ENCODE measurements around the gene TMEM108.

Gene TMEM108

DNA sequence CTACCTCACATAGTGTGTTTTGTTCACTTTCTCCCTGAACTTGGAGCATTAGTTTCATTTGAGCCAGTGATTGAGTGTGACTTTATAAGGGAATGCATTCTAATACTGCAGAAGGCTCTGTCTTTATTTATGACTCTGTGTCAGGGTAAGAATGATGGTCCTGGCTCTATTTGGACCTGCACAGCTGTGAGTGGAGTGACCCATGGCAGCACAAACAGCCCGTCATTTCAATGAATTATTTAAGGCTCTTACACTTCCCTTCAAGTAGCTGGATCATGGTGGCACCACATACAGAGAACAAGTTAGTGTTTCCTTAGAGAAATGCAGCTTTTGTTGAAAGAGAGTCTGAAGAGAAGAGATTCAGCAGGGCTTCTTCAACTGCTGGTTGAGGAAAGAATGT lies 16.4 kb downstream of the TMEM108 start:
- DNase-seq (ENCODE audit: low spot score): no peak

DNA sequence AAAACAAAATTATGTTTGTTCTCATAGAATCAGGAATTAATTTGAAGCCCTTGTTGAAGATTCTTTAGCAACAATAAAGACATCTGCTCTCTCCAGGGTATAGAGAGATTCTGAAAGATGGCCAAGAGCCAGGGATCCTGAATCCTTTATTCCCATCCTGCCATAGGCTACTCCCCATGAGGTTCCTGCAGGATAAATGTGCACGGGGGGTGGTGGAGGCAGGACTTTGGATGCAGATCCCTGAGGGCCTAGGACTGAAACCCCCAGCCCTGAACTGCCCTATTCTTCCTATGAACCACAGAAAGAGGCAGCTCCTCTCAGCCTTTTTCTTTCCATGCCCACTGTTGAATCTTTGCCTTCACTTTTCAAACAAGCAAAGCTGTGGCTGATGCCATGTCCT lies 17.1 kb downstream of the TMEM108 start:
- no peak for DNase-seq (ENCODE audit: low spot score)

DNA sequence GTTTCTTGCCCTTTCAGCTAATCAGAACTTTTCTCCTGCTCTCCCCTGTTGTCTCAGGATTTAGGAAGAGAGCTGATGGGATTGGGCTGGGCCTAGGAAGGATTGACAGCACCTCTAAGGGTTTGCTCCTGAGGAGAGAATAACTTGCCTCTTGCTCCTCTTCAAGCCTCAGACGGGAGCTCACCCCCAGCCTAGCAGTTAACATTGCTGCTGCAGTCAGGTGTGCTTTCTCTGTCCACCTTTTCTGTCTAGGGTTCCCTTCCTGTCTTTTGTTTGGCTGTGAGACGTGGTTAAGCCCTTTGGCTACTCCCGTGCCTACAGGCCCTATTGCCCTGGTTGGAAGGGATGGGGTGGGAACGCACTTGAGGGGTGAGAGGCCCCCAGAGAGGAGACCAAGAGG lies 20.1 kb downstream of the TMEM108 start:
- DNase-seq (ENCODE audit: low spot score): no peak

DNA sequence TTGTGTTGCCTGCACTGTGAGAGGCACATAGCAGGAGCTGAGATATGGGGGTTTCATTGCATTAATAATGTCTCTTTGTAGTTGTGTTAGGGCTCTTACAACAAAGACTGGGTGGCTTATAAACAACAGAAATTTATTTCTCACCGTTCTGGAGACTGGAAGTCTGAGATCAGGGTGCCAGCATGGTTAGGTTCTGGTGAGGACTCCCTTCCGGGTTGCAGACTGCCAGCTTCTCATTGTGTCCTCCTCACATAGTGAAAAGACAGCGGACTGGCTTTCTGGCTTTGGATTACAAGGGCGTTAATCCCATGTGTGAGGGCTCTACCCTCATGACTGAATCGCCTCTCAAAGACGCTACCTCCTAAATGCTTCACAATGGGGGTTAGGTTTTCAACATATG lies 20.6 kb downstream of the TMEM108 start:
- no peak for DNase-seq (ENCODE audit: low spot score)

DNA sequence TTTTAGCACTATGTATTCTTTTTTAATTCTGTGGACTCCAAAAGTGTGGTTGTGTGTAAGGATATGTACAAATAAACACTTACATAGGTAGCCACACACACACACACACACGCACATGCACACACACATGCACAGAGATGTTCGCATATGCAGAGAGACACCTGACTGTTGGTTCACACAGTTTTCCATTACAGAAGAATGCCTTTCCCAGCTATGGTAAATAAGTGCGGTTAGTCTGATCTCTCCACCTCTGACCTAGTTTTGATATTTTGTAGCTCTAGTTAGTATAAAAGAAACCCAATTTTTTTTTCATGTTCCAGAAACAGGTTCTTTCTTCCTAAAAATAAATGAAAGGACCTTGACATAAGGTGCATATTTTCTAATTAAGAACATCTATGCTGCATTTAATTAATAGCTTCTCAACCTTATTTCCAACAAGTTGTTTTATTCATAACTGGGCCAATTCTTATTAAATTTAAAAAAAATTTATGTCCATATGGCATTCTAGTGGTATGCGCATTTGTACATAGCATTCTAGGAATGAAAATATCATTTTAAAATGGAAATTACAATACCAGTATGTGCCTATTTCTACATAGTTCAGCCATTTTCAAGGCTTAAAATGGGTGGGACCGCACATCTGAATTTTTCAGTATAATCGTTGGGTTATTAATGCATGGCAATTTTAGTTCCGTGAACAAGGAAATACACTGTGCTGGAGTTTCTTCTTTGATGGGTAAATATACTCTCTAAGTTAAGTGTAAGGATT lies 27.2 kb downstream of the TMEM108 start:
- DNase-seq (ENCODE audit: low spot score): no peak

DNA sequence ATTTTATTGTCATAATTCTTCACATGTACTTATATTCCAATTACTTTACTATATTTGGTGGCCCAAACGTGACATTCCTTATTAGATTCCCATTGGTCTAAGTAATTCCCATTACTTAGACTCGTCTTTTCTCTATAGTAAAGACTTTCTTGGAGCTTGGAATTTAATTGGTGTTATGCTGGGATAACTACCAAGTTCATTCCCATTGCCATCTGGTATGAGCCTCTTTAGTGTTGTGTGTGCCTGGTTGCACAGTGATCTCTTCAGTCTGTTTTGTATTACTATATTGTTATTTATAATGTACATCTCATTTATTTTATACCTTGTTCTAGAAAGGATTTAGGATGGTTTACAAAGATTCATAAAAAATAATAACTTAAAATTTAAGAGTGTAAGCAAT lies 27.8 kb downstream of the TMEM108 start:
- no peak for DNase-seq (ENCODE audit: low spot score)

DNA sequence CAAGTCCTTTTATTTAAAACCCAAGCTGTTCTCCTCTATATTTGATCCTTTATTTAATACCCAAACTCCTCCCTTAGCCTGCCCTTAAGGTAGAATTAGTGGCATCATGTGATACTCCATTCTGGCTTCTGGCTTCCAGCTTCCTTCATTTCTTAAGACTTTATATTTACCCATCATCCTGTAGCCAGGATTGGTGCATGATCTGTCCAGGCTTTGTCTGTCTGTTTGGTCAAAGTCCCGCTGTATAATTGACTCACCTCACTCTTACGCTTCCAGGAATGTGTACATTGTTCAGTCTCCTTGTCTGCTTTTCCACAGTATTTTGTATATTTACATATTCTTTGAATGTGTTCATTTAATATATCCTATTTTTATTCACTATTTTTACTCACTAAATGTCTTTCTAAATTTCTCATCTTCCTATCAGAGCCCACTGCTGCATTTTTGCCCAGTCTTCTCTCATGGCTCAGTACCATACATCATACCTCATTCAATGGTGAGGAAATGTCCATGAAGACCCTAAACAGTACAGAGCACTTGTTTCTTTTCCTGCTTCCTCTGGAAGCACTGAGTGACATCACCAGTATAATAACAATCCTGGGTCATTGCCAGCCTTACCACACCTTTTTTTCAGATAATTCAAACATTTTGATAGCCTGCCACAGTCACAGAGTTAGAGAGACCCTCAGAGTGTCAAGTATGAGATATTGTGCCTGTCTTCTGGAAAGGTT lies 31.5 kb downstream of the TMEM108 start:
- no peak for DNase-seq (ENCODE audit: low spot score)

DNA sequence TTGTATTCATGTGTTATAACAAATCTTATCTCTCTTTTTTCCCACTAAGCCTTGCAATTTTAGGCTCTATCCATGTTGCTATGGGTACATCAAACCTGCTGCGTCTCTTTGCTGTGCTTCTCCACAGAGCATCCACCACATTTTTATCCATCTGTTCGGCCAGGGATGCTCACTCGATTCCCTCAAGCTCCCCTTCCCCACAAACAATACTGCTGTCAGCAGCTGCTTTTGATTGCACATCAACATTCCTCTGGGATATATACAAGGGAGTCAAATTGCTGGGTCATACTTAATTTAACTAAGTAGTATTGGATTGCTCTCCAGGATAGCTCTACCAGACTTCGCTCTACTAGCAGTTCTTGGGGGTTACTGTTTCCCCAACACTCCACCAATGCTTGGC lies 36.8 kb downstream of the TMEM108 start:
- DNase-seq (ENCODE audit: low spot score): no peak

DNA sequence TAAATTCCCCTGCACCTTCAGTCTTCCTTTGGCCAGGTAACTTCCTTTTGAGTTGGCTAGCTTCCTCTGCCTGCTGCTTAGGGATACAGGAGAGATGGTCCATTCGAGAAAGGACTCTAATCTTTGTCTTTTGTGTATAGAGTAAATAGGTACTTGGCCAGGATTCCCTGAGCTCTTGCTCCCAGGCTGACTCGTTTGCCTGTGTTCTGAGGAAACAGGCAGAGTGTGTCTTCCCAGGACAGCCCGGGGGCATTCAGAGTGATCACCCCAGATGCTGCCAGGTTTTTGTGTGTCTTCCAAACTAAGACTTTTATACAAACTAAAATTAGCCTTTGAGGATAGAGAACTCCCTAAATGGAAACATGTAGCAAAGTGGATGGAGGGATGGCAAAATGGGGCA lies 39.5 kb downstream of the TMEM108 start:
- no peak for DNase-seq (ENCODE audit: low spot score)

DNA sequence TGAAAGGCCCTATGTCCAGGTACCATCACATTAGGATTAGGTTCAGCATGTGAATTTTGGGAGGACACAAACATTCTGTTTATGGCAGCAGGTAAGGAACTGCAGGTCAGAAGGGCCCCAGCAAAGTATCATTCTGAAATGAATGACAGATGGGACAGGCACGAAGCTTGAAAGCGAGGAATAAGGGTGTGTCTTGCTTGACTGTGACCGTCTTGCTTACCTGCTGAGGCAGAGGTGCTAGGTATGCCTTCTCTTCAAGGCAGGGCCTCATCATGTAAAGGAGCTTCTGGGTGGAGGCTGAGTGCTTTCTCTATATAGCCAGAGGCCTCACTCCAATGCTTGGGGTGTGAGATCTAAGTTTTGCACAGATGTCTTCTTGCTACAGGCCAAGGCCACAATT lies 41.4 kb downstream of the TMEM108 start:
- DNase-seq (ENCODE audit: low spot score): no peak

DNA sequence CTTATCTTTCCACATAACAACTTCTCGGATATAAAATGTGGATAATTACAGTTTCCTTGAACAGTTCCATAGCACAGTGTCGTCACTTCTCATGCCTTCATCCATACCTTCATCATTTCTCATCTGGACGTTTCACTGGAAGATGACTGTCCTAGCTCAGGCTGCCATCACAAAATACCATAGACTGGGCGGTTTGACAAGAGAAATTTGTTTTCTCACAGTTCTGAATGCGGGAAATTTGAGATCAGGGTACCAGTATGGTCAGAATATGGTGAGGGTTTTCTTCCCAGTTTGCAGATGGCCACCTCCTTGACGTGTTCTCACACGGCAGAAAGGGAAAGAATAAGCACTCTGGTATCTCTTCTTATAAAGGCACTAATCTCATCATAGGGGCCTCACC lies 42.8 kb downstream of the TMEM108 start:
- DNase-seq (ENCODE audit: low spot score): no peak

DNA sequence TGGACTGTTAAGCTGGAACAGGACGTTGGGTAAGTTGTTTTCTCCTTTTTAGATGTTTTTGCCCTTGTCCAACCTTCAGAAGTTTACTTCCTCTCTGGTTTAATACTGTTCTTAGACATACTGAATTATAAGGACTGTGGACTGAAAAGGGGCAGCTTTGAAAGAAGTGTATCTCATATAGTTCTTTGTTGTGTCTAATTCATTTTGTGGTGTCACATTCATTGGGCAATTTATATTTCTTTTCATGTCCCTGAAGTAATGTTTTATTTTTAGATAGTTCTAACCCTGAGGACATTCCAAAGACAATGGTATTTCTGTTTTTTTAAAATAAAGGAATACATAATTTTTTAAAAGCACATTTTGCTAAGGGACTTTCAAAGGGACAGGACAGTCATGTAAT lies 45.2 kb downstream of the TMEM108 start:
- no peak for DNase-seq (ENCODE audit: low spot score)

DNA sequence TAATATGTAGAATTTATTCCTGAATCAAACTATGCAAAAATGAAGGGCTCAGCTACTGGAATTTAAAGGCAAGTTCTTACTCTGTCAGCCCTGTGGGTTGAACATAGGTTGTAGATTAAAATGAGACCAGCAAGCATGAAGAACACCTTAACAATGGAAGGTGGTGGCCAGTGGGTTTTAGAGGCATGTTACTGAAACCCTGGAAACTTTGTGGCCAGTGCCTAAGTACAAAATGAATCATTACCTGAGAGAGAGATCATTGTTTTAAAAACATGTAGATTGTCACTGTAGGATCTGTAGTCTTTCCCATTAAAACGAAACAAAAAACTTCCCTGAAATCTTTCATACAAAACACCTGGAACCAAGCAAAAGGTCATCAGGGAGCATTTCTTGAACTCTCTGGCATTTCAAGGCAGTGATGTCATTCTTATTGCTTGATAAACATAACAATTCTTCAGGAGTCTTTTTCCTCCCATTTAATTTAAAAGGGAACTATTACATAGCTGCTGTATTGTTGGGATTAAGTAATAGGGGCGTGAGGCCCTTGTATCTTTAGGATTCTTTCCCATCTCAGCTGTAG lies 51.8 kb downstream of the TMEM108 start:
- DNase-seq (ENCODE audit: low spot score): no peak

DNA sequence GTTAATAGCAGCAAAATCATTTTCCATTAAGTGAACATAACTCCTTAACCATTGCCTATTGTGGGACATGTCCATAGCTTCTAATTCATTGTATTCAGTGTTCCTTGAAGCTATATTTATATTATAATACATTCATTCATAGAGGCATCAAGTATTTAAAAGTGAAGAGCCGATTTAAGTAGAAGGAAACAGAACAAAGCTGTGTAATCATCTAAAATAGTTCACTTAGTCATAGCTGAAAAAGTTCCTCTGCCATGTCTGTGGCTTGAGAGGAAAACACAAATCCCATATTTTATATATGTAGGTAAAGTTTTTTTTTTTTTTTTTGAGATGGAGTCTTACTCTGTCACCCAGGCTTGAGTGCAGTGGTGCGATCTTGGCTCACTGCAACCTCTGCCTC lies 54.5 kb downstream of the TMEM108 start:
- DNase-seq (ENCODE audit: low spot score): no peak

DNA sequence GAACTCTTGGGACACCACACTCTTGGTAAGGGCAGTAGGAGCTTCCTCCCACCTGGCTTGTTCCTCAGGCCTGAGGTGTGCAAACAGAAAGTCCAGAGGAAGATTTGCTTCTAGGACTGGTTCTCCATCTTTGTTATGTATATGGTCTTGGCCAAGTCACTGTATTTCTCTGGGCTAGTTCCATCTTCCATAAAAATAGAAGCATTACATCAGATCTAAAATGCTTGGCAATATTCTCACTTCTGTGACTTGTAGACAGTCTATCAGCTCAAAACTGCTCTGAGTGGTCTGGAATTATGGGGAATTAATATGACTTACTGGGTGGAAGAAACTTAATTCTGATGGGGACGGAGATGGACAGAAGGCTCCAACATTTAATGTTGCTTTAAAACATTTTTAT lies 55.2 kb downstream of the TMEM108 start:
- DNase-seq (ENCODE audit: low spot score): no peak

DNA sequence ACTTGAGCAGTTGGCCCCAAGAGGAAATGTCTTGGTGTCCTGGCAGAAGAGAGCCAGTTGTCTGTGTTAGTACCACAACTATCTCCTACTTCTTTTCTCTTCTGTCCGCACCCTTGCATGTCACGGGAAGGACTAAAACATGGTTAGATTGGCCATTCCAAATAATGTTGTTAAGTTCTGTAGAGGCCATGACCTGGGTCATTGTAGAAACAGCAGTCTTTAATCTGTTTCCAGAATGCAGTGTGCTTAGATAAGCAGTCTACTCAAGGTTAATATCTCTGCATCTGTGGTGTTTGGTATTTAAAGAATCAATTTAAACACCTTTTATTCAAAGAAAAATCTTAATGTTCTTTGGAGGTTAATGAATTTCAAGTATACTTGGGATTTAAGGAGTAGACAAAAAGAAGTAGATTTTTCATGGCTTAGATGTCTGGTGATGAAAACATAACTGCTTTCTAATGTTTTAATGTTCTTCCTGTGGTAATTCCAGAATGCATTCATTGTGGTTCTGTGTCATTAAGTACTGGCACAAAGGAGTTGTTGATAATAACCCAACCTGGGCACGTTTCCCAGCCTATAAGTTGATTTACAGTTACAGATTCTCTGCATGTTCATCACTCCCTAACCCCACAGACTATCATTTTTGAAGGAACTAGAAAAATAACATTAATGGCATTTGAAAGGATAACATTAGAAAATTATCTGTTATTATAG lies 58.9 kb downstream of the TMEM108 start:
- no peak for DNase-seq (ENCODE audit: low spot score)

DNA sequence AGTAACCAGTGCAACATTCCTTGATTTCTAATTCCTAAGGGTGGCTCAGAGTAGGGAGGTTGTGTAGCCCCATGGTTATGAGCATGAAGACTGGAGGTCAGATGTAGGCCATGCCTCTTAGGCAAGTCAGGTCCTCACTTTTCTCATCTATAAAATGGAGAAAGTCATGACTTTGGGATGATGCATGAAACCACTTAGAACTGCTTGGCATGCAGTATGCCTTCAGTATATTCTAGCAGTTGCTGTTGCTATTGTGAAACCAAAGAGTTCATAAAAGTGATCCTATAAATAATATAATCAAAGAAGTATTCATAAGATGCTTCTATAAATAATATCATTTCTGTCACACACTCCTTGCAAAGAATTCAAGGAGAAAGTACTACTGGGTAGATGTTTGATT lies 65.5 kb downstream of the TMEM108 start:
- no peak for DNase-seq (ENCODE audit: low spot score)

DNA sequence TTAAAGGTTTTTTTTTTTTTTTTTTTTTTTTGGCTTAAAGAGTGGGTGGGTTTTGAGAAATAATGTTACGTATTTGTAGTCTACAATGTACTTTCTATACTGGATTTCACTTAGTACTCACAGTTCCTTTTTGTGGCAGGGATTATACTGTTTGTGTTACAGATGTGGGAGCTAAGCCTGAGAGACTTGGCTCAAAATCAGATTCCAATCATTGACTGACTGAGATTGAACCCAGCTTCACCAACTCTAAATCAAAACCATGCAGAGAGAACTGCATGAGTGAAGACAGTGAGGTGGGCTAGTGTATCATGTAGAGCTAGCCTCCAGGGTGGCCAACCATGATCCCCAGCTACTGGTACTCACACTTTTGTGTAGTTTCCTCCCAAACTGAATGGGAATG lies 68.0 kb downstream of the TMEM108 start:
- DNase-seq (ENCODE audit: low spot score): no peak

DNA sequence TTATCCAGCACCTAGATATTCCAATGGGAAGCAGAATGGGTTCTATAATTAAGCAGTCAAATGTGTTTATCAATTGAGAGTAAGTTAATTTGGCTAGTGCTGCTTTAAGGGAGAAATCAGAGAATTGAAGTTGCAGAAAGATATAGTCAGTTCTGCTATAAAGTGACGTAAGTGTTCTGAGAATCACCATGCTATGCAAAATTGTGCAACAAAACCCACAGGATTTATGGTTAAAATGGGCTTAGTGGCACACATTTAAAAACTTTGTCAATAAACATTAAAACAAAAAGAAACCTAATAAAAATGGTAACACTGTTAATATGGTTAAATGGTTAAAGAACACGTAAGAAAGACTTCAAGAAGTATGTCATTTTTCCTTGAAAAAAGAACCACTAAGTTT lies 74.5 kb downstream of the TMEM108 start:
- no peak for DNase-seq (ENCODE audit: low spot score)

DNA sequence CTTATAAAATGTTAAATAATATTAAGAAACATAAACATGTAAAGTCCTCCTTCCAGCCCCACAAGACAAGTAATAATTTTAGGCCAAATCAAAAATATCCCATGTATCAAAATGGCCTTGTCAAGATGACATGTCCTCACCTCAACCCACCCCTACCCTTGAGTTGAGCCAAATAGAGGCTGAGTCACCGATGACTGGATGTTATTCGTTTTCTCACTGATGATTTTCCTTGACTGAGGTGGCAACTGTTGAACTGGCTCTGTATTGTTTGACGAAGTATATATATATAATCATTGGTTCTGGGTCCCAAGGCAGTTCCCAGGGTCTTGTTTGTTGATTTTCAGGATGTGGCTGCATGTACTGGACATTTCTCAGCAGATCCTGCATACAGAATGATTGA lies 75.3 kb downstream of the TMEM108 start:
- DNase-seq (ENCODE audit: low spot score): no peak

DNA sequence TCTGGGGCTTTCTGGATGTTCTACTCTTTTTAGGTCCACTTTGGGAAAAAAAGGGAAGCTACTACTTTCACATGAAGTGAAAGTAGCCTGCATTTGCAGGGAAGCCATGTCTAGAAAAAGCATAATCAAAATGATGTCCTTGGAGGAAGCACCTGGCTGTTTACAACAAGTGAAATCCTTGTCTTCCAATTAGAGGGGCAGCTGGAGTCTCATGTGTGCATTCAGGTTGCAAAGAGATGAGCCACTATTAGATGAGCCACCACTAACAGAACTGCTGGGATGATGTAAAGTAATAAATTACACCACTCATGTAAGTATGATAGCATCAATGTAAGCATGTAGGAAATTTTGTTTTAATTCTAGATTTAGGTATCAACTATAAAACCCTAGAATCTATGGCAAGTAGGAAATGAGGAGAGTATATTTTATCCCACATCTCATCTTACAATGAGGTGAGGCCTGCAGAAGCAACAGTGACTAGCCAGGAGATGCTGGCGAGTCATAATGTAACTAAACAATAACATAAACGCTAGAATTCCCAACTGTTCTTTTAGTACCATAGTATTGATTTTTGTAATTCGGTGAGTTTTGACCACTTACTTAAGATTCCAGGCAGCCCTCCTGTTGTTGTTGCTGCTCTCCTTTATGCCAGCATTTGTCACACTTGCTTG lies 75.9 kb downstream of the TMEM108 start:
- DNase-seq (ENCODE audit: low spot score): no peak

DNA sequence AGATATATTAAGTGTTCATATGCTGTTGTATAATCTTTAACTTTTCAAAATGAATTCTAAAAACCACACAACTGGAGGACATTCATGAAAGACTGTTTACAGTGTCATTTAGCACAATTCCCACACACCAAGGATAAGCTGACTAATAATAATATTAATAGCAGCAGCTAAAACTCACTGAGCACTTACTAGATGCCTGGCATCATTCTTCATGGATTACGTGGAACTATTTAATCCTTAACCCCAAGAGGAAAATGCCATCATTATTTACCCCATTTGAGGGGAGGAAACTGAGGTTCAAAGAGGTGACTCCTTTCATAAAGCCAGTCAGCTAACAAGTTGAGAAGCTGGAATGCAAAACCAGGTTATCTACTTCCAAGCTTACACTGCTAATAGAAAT lies 77.0 kb downstream of the TMEM108 start:
- no peak for DNase-seq (ENCODE audit: low spot score)

All from left forelimb (tissue), 1 donor.